ENCODE data around the gene INF2.

- no peak for TF ChIP-seq CTCF (conservative IDR thresholded peaks at IDR 0.05 in 1 of 2, IDR thresholded peaks at IDR 0.05 in 1 of 2; ENCODE audit: extremely low read depth in 1 of 2, insufficient read depth in 1 of 2, low read depth in 1 of 2, low read length in 2 of 2)
- TF ChIP-seq EZH2 (IDR thresholded peaks at IDR 0.05; ENCODE audit: borderline replicate concordance, low read length), result no peak
These were observed 49.1 kb downstream of the INF2 start for GRCh38 chr14:104738375-104739019.

Measured in mammary epithelial cell (primary cell).